CD4-positive, alpha-beta T cell (primary cell): ENCODE measurements around the gene ATP8A1. TPM values are rescaled to one million over a fixed set of nuclear protein-coding genes. Genes with fewer than 3 reads are reported as not detected.

Source experiments
- ATAC-seq: fragments of 200-7000 bp; cut with Tn5 transposase; one replicate; pipeline ENCODE4 v1.10.0; 2022; ENCODE audit warnings: mild to moderate bottlenecking; ENCODE audit not compliant: poor library complexity
- CTCF ChIA-PET: fragments of 350-600 bp; sonication (Branson Sonifier 250); formaldehyde crosslinking; loops from one replicate; lab custom pipeline; 2021; ENCODE audit warnings: antibody characterized with exemption, inconsistent platforms; lab: Charles Lee
- POLR2A ChIA-PET: fragments of 350-600 bp; sonication (Branson Sonifier 250); formaldehyde crosslinking; loops from one replicate; lab custom pipeline; 2021; ENCODE audit warnings: antibody characterized with exemption, inconsistent platforms; lab: Charles Lee
- DNase-seq, 14 experiments: peaks; one replicate each; pipeline ENCODE4 v3.0.0-alpha.2; 2013 to 2020; ENCODE audit warnings: mixed read lengths in 2 of 14
- H3K27ac ChIP-seq, 2 donors: one replicate each; pipeline versions ENCODE4 v1.5.1 to v1.7.0; 2013; ENCODE audit warnings: low read length in 2 of 2, low read depth in 1 of 2, mild to moderate bottlenecking in 1 of 2
- H3K27me3 ChIP-seq, 2 experiments: 1 replicate in 1 of 2; 2 replicates in 1 of 2; pipeline versions ENCODE4 v1.6.1 to v1.7.0; 2013; ENCODE audit warnings: low read length in 2 of 2, control low read depth in 1 of 2, mild to moderate bottlenecking in 1 of 2, moderate library complexity in 1 of 2; ENCODE audit not compliant: insufficient read depth in 2 of 2, control insufficient read depth in 1 of 2
- H3K36me3 ChIP-seq: one replicate; pipeline ENCODE4 v1.6.1; 2013; ENCODE audit warnings: low read length, control low read depth; ENCODE audit not compliant: insufficient read depth
- H3K4me1 ChIP-seq: one replicate; pipeline ENCODE4 v1.6.1; 2013; ENCODE audit warnings: low read length, control low read depth; ENCODE audit not compliant: insufficient read depth
- H3K4me3 ChIP-seq: one replicate; pipeline ENCODE4 v1.5.1; 2013; ENCODE audit warnings: mild to moderate bottlenecking, low read length, moderate library complexity
- H3K9me3 ChIP-seq, 2 experiments: 1 replicate in 1 of 2; 2 replicates in 1 of 2; pipeline versions ENCODE4 v1.6.1 to v1.7.0; 2013; ENCODE audit warnings: low read length in 2 of 2, mild to moderate bottlenecking in 2 of 2, control low read depth in 1 of 2, moderate library complexity in 1 of 2; ENCODE audit not compliant: control insufficient read depth in 1 of 2, insufficient read depth in 1 of 2
- H3K27ac Mint-ChIP-seq: one replicate; pipeline ENCODE4 v1.8.0; 2020; ENCODE audit warnings: mixed read lengths
- H3K27me3 Mint-ChIP-seq: one replicate; pipeline ENCODE4 v1.8.0; 2021; ENCODE audit warnings: mixed read lengths
- H3K36me3 Mint-ChIP-seq: one replicate; pipeline ENCODE4 v1.8.0; 2021; ENCODE audit warnings: low read depth, mixed read lengths
- H3K4me1 Mint-ChIP-seq: one replicate; pipeline ENCODE4 v1.8.0; 2021; ENCODE audit warnings: low read depth, mixed read lengths
- H3K4me3 Mint-ChIP-seq: one replicate; pipeline ENCODE4 v1.8.0; 2020; ENCODE audit warnings: mild to moderate bottlenecking, mixed read lengths
- H3K9me3 Mint-ChIP-seq: one replicate; pipeline ENCODE4 v1.8.0; 2020; ENCODE audit warnings: mixed read lengths
- intact Hi-C, 2 experiments: fragments of 100-400 bp; cut with DNase I in 1 of 2; cut with micrococcal nuclease in 1 of 2; formaldehyde crosslinking; loops; one replicate each; pipeline versions ENCODE4 v1.15.1 to v1.9.0; 2023 to 2025; cut with DNase I, micrococcal nuclease
- total RNA-seq, 174 experiments: library from RNA in 2 of 174; stranded (reverse) in 2 of 174; gene quantifications; one replicate each; pipeline ENCODE4 v1.2.3 and lab custom pipeline; 2021 to 2026
- TF ChIP-seq, protein P1 (sequence below): fragments of 200-600 bp; IDR thresholded peaks from one replicate; pipeline ENCODE4 v1.8.0; 2022; ENCODE audit warnings: antibody characterized with exemption, mild to moderate bottlenecking

ATP8A1 gene
- total RNA-seq, 2 experiments from 2014 or later = 44.9 to 45.5 TPM

DNA sequence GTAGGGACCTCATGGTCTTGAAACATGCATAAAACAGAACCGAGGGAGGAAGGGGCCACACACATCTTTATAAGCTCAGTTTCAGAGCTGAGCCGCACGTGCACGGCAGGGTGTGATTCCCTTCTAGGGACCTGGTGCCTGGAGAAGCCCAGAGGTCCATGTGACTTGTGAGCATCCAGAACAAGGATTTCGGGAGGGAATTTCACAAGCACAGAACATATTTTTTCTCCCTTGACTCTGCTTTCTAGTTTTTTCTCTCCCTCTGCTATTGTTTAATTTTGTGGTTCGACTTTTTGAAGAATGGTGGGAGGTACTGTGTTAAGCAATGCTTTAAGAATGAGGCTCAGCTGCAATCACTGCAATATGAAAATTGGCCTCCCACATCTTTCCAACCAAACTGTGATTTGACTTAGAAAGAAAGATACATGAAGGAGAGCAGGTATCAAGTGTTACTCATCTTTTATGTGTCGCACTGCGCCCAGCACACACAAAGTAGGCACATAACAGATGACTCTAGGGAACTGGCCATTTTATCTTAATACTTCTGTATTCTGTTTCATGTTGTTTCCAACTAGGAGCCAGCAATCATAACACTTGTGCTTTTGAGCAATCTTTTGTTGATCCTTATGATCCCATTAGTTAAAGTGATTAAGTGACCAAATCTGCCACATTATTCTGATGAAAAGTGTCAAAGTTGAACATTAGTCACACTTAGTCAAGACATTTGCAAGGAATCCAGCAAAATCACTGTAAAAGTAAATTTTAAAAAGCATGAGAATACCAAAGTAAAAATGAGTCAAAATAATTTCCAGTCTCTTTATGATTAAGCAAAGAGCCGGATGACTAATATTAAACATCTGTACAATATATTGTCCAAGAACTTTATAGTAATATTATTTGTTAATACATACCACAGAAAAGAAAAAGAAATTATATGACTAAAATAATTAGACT lies 173.2 kb downstream of the ATP8A1 start:
- Histone ChIP-seq H3K27ac (no peak overlapping the region), H3K27me3 (no peaks in the 10 kb centered on the region), H3K4me1 (no peaks in the 10 kb centered on the region), H3K9me3 (no peaks in the 10 kb centered on the region), H3K36me3 (peaks cover 11% of the 10 kb centered on the region), H3K4me3 (no peak overlapping the region)
- Mint-ChIP-seq H3K27me3 (no peaks in the 10 kb centered on the region), H3K36me3 (peaks cover 46% of the 10 kb centered on the region), H3K4me3 (no peak overlapping the region), H3K4me1 (no peaks in the 10 kb centered on the region), H3K9me3 (no peaks in the 10 kb centered on the region), H3K27ac (no peak overlapping the region)
- TF ChIP-seq, protein P1, sequence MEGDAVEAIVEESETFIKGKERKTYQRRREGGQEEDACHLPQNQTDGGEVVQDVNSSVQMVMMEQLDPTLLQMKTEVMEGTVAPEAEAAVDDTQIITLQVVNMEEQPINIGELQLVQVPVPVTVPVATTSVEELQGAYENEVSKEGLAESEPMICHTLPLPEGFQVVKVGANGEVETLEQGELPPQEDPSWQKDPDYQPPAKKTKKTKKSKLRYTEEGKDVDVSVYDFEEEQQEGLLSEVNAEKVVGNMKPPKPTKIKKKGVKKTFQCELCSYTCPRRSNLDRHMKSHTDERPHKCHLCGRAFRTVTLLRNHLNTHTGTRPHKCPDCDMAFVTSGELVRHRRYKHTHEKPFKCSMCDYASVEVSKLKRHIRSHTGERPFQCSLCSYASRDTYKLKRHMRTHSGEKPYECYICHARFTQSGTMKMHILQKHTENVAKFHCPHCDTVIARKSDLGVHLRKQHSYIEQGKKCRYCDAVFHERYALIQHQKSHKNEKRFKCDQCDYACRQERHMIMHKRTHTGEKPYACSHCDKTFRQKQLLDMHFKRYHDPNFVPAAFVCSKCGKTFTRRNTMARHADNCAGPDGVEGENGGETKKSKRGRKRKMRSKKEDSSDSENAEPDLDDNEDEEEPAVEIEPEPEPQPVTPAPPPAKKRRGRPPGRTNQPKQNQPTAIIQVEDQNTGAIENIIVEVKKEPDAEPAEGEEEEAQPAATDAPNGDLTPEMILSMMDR = no peak
- no peak for ATAC-seq
- ChIA-PET CTCF (no interaction called here), POLR2A (no interaction called here)
- DNase-seq = no peak
- intact Hi-C loops = no loop called here

GRCh38 chr4:42482516-42483327 lies 174.2 kb downstream of the ATP8A1 start:
- ATAC-seq = no peak
- Mint-ChIP-seq H3K4me1 (no peaks in the 10 kb centered on the region), H3K4me3 (no peak overlapping the region), H3K27me3 (no peaks in the 10 kb centered on the region), H3K27ac (no peak overlapping the region), H3K36me3 (peaks cover 54% of the 10 kb centered on the region), H3K9me3 (no peaks in the 10 kb centered on the region)
- Histone ChIP-seq H3K9me3 (no peaks in the 10 kb centered on the region), H3K4me1 (no peaks in the 10 kb centered on the region), H3K27ac (no peak overlapping the region), H3K36me3 (peaks cover 11% of the 10 kb centered on the region), H3K27me3 (no peaks in the 10 kb centered on the region), H3K4me3 (no peak overlapping the region)
- ChIA-PET CTCF (no interaction called here), POLR2A (no interaction called here)
- TF ChIP-seq, protein P1 = no peak
- DNase-seq = no peak
- intact Hi-C loops = no loop called here

GRCh38 chr4:42480717-42481116 lies 176.2 kb downstream of the ATP8A1 start:
- Histone ChIP-seq H3K27ac (no peak overlapping the region), H3K36me3 (peaks cover 11% of the 10 kb centered on the region), H3K9me3 (no peaks in the 10 kb centered on the region), H3K4me3 (no peak overlapping the region), H3K27me3 (no peaks in the 10 kb centered on the region), H3K4me1 (no peaks in the 10 kb centered on the region)
- TF ChIP-seq, protein P1 = no peak
- POLR2A ChIA-PET = no interaction called here
- no peak overlapping the region for H3K4me3 Mint-ChIP-seq
- H3K27me3 Mint-ChIP-seq = no peaks in the 10 kb centered on the region
- no peaks in the 10 kb centered on the region for H3K9me3 Mint-ChIP-seq
- peaks cover 56% of the 10 kb centered on the region for H3K36me3 Mint-ChIP-seq
- no peak overlapping the region for H3K27ac Mint-ChIP-seq
- DNase-seq = no peak
- CTCF ChIA-PET = no interaction called here
- no peak for ATAC-seq
- intact Hi-C loops = no loop called here
- no peaks in the 10 kb centered on the region for H3K4me1 Mint-ChIP-seq
